CMK (cell line): ENCODE measurements around the gene MEAF6.
"Not testable (repeated sequence)": the region's sequence is repeated elsewhere in the genome, so short reads cannot be mapped to it uniquely, and the experiment has no call there.

ENCODE experiments used
- DNase-seq: peaks from one replicate; pipeline ENCODE4 v3.0.0-alpha.2; 2010; ENCODE audit warnings: low read depth

MEAF6 gene

GRCh38 chr1:37532418-37533156 is 18.0 kb upstream of the MEAF6 start:
- DNase-seq = not testable (repeated sequence)

- DNase-seq = not testable (repeated sequence)
Observed at GRCh38 chr1:37529888-37530287, 15.3 kb upstream of the MEAF6 start.

- no peak for DNase-seq
Observed at GRCh38 chr1:37519613-37520012, 5.0 kb upstream of the MEAF6 start.

GRCh38 chr1:37518929-37519328 is 4.4 kb upstream of the MEAF6 start:
- not testable (repeated sequence) for DNase-seq

- not testable (repeated sequence) for DNase-seq
Observed at GRCh38 chr1:37518241-37518640, 3.7 kb upstream of the MEAF6 start.

GRCh38 chr1:37517569-37517968 is 3.0 kb upstream of the MEAF6 start:
- no peak for DNase-seq

- no peak for DNase-seq
Observed at GRCh38 chr1:37515185-37516034, 844 bp upstream of the MEAF6 start.

GRCh38 chr1:37513795-37514349 is 694 bp downstream of the MEAF6 start:
- DNase-seq = no peak

GRCh38 chr1:37509181-37509580 is 5.4 kb downstream of the MEAF6 start:
- DNase-seq = no peak

- DNase-seq = no peak
Observed at GRCh38 chr1:37506740-37507139, 7.8 kb downstream of the MEAF6 start.

- not testable (repeated sequence) for DNase-seq
Observed at GRCh38 chr1:37502791-37503190, 11.8 kb downstream of the MEAF6 start.

GRCh38 chr1:37502104-37502503 is 12.5 kb downstream of the MEAF6 start:
- no peak for DNase-seq

- DNase-seq = no peak
Observed at GRCh38 chr1:37501661-37502060, 12.9 kb downstream of the MEAF6 start.

- no peak for DNase-seq
Observed at GRCh38 chr1:37498872-37499617, 15.5 kb downstream of the MEAF6 start.

- no peak for DNase-seq
Observed at GRCh38 chr1:37497832-37498231, 16.7 kb downstream of the MEAF6 start.

GRCh38 chr1:37495875-37496274 is 18.7 kb downstream of the MEAF6 start:
- no peak for DNase-seq

GRCh38 chr1:37493336-37494098 is 21.0 kb downstream of the MEAF6 start:
- DNase-seq = no peak

GRCh38 chr1:37487619-37487984 is 27.0 kb downstream of the MEAF6 start:
- no peak for DNase-seq

GRCh38 chr1:37486680-37487618 is 27.6 kb downstream of the MEAF6 start:
- DNase-seq = peak; percentile 72

- no peak for DNase-seq
Observed at GRCh38 chr1:37485902-37486679, 28.5 kb downstream of the MEAF6 start.
